COR-L47 (cell line): Measurements from ENCODE around the gene B3GAT1.

Experiments used
- DNase-seq: peaks from one replicate; lab custom pipeline; 2025; lab: John Stamatoyannopoulos, UW

B3GAT1 gene

GRCh38 chr11:134409552-134410429, 2.3 kb downstream of the B3GAT1 start:
- no peak for DNase-seq

GRCh38 chr11:134407923-134408322, 4.1 kb downstream of the B3GAT1 start:
- DNase-seq, result no peak

GRCh38 chr11:134407321-134407828, 4.7 kb downstream of the B3GAT1 start:
- no peak for DNase-seq

- no peak for DNase-seq
Observed at GRCh38 chr11:134406264-134407185, 5.5 kb downstream of the B3GAT1 start.

- DNase-seq, result no peak
Observed at GRCh38 chr11:134405841-134406240, 6.2 kb downstream of the B3GAT1 start.

GRCh38 chr11:134405436-134405835, 6.6 kb downstream of the B3GAT1 start:
- no peak for DNase-seq

- DNase-seq, result no peak
Observed at GRCh38 chr11:134404575-134405341, 7.3 kb downstream of the B3GAT1 start.

- no peak for DNase-seq
Observed at GRCh38 chr11:134402910-134403309, 9.1 kb downstream of the B3GAT1 start.

GRCh38 chr11:134401825-134402809, 9.9 kb downstream of the B3GAT1 start:
- DNase-seq, result no peak

- no peak for DNase-seq
Observed at GRCh38 chr11:134399996-134400395, 12.0 kb downstream of the B3GAT1 start.

- no peak for DNase-seq
Observed at GRCh38 chr11:134399293-134399654, 12.8 kb downstream of the B3GAT1 start.

GRCh38 chr11:134398644-134399292, 13.3 kb downstream of the B3GAT1 start:
- DNase-seq, result no peak

- DNase-seq, result no peak
Observed at GRCh38 chr11:134398079-134398444, 14.0 kb downstream of the B3GAT1 start.

GRCh38 chr11:134397304-134398078, 14.6 kb downstream of the B3GAT1 start:
- no peak for DNase-seq

GRCh38 chr11:134395002-134395401, 17.0 kb downstream of the B3GAT1 start:
- no peak for DNase-seq

- no peak for DNase-seq
Observed at GRCh38 chr11:134394311-134394710, 17.7 kb downstream of the B3GAT1 start.

- DNase-seq, result no peak
Observed at GRCh38 chr11:134393638-134394037, 18.4 kb downstream of the B3GAT1 start.

GRCh38 chr11:134392953-134393615, 19.0 kb downstream of the B3GAT1 start:
- DNase-seq, result no peak

- DNase-seq, result no peak
Observed at GRCh38 chr11:134391656-134392055, 20.4 kb downstream of the B3GAT1 start.
